SK-N-SH treated with all-trans-retinoic acid at 6 μM for 48 hours (cell line): ENCODE measurements around the gene FRMD5.

Experiments used
- ATAC-seq: fragments of 200-7000 bp; cut with Tn5 transposase; 3 replicates; pipeline ENCODE4 v1.9.1; 2020; ENCODE audit warnings: mild to moderate bottlenecking, moderate library complexity
- ARNTL ChIP-seq: fragments of 450-650 bp; formaldehyde crosslinking; IDR thresholded peaks from 2 replicates; pipeline ENCODE4 v1.5.0; 2020; ENCODE audit warnings: low read depth, mild to moderate bottlenecking, moderate library complexity, borderline replicate concordance
- BACH2 ChIP-seq: fragments of 250-450 bp; sonication (Bioruptor Pico); IDR thresholded peaks from 2 replicates; pipeline ENCODE4 v1.9.0; 2021; ENCODE audit warnings: mild to moderate bottlenecking, borderline replicate concordance
- CSDC2 ChIP-seq: fragments of 250-450 bp; sonication (Bioruptor Pico); IDR thresholded peaks from 2 replicates; pipeline ENCODE4 v1.5.0; 2020; ENCODE audit warnings: mild to moderate bottlenecking, moderate library complexity
- ESRRG ChIP-seq: fragments of 250-450 bp; sonication (Bioruptor Pico); IDR thresholded peaks from 2 replicates; pipeline ENCODE4 v1.6.1; 2021; ENCODE audit warnings: mild to moderate bottlenecking
- GLIS3 ChIP-seq: fragments of 250-450 bp; sonication (Bioruptor Pico); IDR thresholded peaks from 2 replicates; pipeline ENCODE4 v1.5.0; 2020; ENCODE audit warnings: mild to moderate bottlenecking, moderate library complexity
- ISL1 ChIP-seq: fragments of 250-450 bp; sonication (Bioruptor Pico); IDR thresholded peaks from 2 replicates; pipeline ENCODE4 v2.1.2; 2022; ENCODE audit warnings: mild to moderate bottlenecking, moderate library complexity
- OSR1 ChIP-seq: fragments of 250-450 bp; sonication (Bioruptor Pico); IDR thresholded peaks from 2 replicates; pipeline ENCODE4 v1.8.0; 2022; ENCODE audit warnings: moderate library complexity, mild to moderate bottlenecking, inconsistent platforms
- PATZ1 ChIP-seq: fragments of 250-450 bp; sonication (Bioruptor Pico); IDR thresholded peaks from 2 replicates; pipeline ENCODE4 v1.8.0; 2020; ENCODE audit warnings: mild to moderate bottlenecking, moderate library complexity, borderline replicate concordance
- PPARA ChIP-seq: fragments of 250-450 bp; sonication (Bioruptor Pico); IDR thresholded peaks from 2 replicates; pipeline ENCODE4 v1.5.0; 2020; ENCODE audit warnings: mild to moderate bottlenecking, borderline replicate concordance
- RARB ChIP-seq: fragments of 250-450 bp; sonication (Bioruptor Pico); IDR thresholded peaks from 2 replicates; pipeline ENCODE4 v1.8.0; 2021; ENCODE audit warnings: mild to moderate bottlenecking, moderate library complexity
- SNAI2 ChIP-seq: fragments of 250-450 bp; sonication (Bioruptor Pico); IDR thresholded peaks from 2 replicates; pipeline ENCODE4 v1.5.0; 2020; ENCODE audit warnings: mild to moderate bottlenecking, moderate library complexity
- TCF4 ChIP-seq: fragments of 250-450 bp; sonication (Bioruptor Pico); IDR thresholded peaks from 2 replicates; pipeline ENCODE4 v1.8.0; 2021; ENCODE audit warnings: mild to moderate bottlenecking, moderate library complexity, borderline replicate concordance
- TOX ChIP-seq: fragments of 250-450 bp; sonication (Bioruptor Pico); IDR thresholded peaks from 2 replicates; pipeline ENCODE4 v1.8.0; 2021; ENCODE audit warnings: mild to moderate bottlenecking, moderate library complexity, borderline replicate concordance
- ZC3H10 ChIP-seq: fragments of 250-450 bp; sonication (Bioruptor Pico); IDR thresholded peaks from 2 replicates; pipeline ENCODE4 v1.5.1; 2021; ENCODE audit warnings: mild to moderate bottlenecking, moderate library complexity
- ZFP3 ChIP-seq: fragments of 250-450 bp; sonication (Bioruptor Pico); IDR thresholded peaks from 2 replicates; pipeline ENCODE4 v1.5.0; 2020; ENCODE audit warnings: mild to moderate bottlenecking, moderate library complexity
- ZFP30 ChIP-seq: fragments of 450-650 bp; formaldehyde crosslinking; IDR thresholded peaks from 2 replicates; pipeline ENCODE4 v1.5.0; 2022; ENCODE audit warnings: mild to moderate bottlenecking, moderate library complexity
- ZNF565 ChIP-seq: fragments of 450-650 bp; formaldehyde crosslinking; conservative IDR thresholded peaks from 2 replicates; pipeline ENCODE4 v1.5.0; 2020; ENCODE audit warnings: low read depth, mild to moderate bottlenecking, moderate library complexity
- ZNF70 ChIP-seq: fragments of 450-650 bp; formaldehyde crosslinking; IDR thresholded peaks from 2 replicates; pipeline ENCODE4 v1.5.0; 2020; ENCODE audit warnings: mild to moderate bottlenecking, moderate library complexity
- ZNF8 ChIP-seq: fragments of 450-650 bp; formaldehyde crosslinking; IDR thresholded peaks from 2 replicates; pipeline ENCODE4 v1.5.0; 2020; ENCODE audit warnings: mild to moderate bottlenecking, moderate library complexity
- TF ChIP-seq, protein P1 (sequence below): fragments of 250-450 bp; sonication (Bioruptor Pico); IDR thresholded peaks from 2 replicates; pipeline ENCODE4 v1.5.1; 2020; ENCODE audit warnings: low read depth, mild to moderate bottlenecking, moderate library complexity
- TF ChIP-seq, protein P2 (sequence below): fragments of 250-450 bp; sonication (Bioruptor Pico); IDR thresholded peaks from 2 replicates; pipeline ENCODE4 v1.8.0; 2021; ENCODE audit warnings: low read depth, mild to moderate bottlenecking, moderate library complexity, borderline replicate concordance
- TF ChIP-seq, protein P3 (sequence below): fragments of 250-450 bp; sonication (Bioruptor Pico); IDR thresholded peaks from 2 replicates; pipeline ENCODE4 v1.5.1; 2021; ENCODE audit warnings: mild to moderate bottlenecking, moderate library complexity

The FRMD5 gene

DNA sequence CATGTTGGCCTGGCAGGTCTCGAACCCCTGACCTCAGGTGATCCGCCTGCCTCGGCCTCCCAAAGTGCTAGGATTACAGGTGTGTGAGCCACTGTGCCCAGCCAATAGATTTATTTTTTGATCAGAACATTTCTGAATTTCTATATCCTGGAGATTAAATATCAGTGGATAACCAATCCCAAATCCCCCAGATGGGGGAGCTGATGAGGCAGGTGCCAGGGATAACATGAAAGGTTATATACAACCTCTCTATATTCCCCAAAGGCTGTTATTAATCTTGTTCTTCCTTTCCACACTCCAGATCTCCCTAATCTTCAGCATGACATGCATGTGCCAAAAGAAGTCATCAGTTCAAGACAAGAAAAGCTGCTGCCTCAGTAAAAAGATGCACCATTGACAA is 256.0 kb downstream of the FRMD5 start:
- peak; percentile 71 for ATAC-seq
- TF ChIP-seq, protein P1, sequence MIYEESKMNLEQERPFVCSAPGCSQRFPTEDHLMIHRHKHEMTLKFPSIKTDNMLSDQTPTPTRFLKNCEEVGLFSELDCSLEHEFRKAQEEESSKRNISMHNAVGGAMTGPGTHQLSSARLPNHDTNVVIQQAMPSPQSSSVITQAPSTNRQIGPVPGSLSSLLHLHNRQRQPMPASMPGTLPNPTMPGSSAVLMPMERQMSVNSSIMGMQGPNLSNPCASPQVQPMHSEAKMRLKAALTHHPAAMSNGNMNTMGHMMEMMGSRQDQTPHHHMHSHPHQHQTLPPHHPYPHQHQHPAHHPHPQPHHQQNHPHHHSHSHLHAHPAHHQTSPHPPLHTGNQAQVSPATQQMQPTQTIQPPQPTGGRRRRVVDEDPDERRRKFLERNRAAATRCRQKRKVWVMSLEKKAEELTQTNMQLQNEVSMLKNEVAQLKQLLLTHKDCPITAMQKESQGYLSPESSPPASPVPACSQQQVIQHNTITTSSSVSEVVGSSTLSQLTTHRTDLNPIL (CRISPR knock-in tag): no peak
- TF ChIP-seq, protein P2, sequence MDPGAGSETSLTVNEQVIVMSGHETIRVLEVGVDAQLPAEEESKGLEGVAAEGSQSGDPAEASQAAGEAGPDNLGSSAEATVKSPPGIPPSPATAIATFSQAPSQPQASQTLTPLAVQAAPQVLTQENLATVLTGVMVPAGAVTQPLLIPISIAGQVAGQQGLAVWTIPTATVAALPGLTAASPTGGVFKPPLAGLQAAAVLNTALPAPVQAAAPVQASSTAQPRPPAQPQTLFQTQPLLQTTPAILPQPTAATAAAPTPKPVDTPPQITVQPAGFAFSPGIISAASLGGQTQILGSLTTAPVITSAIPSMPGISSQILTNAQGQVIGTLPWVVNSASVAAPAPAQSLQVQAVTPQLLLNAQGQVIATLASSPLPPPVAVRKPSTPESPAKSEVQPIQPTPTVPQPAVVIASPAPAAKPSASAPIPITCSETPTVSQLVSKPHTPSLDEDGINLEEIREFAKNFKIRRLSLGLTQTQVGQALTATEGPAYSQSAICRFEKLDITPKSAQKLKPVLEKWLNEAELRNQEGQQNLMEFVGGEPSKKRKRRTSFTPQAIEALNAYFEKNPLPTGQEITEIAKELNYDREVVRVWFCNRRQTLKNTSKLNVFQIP (CRISPR knock-in tag): no peak
- TF ChIP-seq GLIS3 (CRISPR knock-in tag) (no peak), TOX (CRISPR knock-in tag) (no peak), ZC3H10 (CRISPR knock-in tag) (no peak), PPARA (CRISPR knock-in tag) (no peak), SNAI2 (no peak)

DNA sequence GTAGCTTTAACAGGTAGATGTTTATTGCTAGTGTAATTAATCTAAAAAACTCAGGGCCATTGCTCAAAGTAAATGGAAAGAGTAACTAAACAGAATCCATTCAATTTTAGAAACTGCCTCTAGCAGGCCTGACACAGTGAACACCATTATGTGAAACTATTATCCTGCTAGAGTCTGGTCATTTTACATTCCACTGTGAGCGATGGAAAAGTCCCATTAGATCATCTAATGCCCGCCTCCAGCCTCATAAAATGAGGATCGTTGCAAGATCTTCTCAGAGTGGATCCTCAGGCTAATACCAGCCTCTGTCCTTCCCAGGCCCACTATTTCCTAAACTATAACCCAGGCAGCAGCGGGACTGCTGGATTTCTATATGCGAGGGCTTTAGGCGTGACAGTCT is 260.6 kb downstream of the FRMD5 start:
- ATAC-seq: peak; percentile 23; the same call in 1 of the 3 replicates
- TF ChIP-seq ZC3H10 (CRISPR knock-in tag) (no peak), TOX (CRISPR knock-in tag) (no peak), ISL1 (CRISPR knock-in tag) (no peak), ARNTL (CRISPR knock-in tag) (no peak), GLIS3 (CRISPR knock-in tag) (no peak), BACH2 (CRISPR knock-in tag) (no peak), TCF4 (no peak), PPARA (CRISPR knock-in tag) (no peak), ZNF70 (no peak), ESRRG (no peak), SNAI2 (no peak)
- TF ChIP-seq, protein P2 (CRISPR knock-in tag): no peak
- TF ChIP-seq, protein P3, sequence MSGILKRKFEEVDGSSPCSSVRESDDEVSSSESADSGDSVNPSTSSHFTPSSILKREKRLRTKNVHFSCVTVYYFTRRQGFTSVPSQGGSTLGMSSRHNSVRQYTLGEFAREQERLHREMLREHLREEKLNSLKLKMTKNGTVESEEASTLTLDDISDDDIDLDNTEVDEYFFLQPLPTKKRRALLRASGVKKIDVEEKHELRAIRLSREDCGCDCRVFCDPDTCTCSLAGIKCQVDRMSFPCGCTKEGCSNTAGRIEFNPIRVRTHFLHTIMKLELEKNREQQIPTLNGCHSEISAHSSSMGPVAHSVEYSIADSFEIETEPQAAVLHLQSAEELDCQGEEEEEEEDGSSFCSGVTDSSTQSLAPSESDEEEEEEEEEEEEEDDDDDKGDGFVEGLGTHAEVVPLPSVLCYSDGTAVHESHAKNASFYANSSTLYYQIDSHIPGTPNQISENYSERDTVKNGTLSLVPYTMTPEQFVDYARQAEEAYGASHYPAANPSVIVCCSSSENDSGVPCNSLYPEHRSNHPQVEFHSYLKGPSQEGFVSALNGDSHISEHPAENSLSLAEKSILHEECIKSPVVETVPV (CRISPR knock-in tag): no peak

DNA sequence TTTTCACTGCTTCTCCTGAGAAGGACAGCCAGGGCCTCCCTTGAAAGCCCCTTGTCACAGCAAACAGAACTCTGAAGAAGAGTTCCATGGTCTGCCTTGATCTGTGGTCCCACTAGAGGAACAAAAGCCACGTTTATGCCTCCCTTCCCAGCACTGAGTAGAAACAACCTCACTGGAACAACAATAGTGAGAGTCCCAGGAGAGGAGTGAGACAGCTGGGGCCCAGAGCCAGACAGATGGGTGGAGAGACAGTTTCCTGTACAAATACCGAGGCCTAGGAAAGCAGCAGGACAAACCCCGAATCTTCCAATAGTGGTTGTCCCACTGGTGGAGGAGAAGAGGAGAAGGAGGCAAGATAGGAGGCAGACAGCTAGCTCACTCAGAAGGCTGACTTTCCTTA is 262.2 kb downstream of the FRMD5 start:
- ATAC-seq: no peak
- no peak for TF ChIP-seq RARB (CRISPR knock-in tag)
- TF ChIP-seq, protein P2 (CRISPR knock-in tag): no peak
- TF ChIP-seq ZNF565: no peak
- TF ChIP-seq BACH2 (CRISPR knock-in tag): no peak
- TF ChIP-seq, protein P3 (CRISPR knock-in tag): no peak
- no peak for TF ChIP-seq PATZ1
- TF ChIP-seq ZFP3 (CRISPR knock-in tag): no peak
- no peak for TF ChIP-seq ESRRG
- TF ChIP-seq TCF4: no peak
- no peak for TF ChIP-seq CSDC2
- no peak for TF ChIP-seq ZNF8 (CRISPR knock-in tag)
- no peak for TF ChIP-seq ZNF70
- TF ChIP-seq OSR1 (CRISPR knock-in tag): no peak
- TF ChIP-seq ISL1 (CRISPR knock-in tag): no peak
- no peak for TF ChIP-seq SNAI2
- TF ChIP-seq ARNTL (CRISPR knock-in tag): no peak
- TF ChIP-seq ZFP30 (CRISPR knock-in tag): no peak
- TF ChIP-seq ZC3H10 (CRISPR knock-in tag): no peak
